ENCODE data around the gene SMIM23. TPM values are rescaled to one million over a fixed set of nuclear protein-coding genes. Genes with fewer than 3 reads are reported as not detected.

Gene SMIM23
- total RNA-seq, 4 donors from 2014 or later = not detected

- 54 to 64% methylated on average over 5 of the region's 5 CpGs for WGBS, 2 donors
- H3K4me1 ChIP-seq = no peaks in the 10 kb centered on the region
- no peaks in the 10 kb centered on the region for H3K9me3 ChIP-seq
- TF ChIP-seq CTCF (IDR thresholded peaks at IDR 0.05) (no peak), POLR2A (IDR thresholded peaks at IDR 0.05) (no peak)
- intact Hi-C loops (cut with DNase I) = no loop called here
- H3K27me3 ChIP-seq = peaks cover 0 to 5% (median 0%) of the 10 kb centered on the region in 4 donors
- DNase-seq = no peak
- H3K36me3 ChIP-seq = no peaks in the 10 kb centered on the region
- H3K4me3 ChIP-seq = no peak overlapping the region
- no peak overlapping the region for H3K27ac ChIP-seq
Measured at GRCh38 chr5:171823269-171823668, 37.7 kb downstream of the SMIM23 start.

- H3K4me3 ChIP-seq = no peak overlapping the region
- H3K36me3 ChIP-seq = no peaks in the 10 kb centered on the region
- H3K27ac ChIP-seq = no peak overlapping the region
- DNase-seq = no peak
- H3K27me3 ChIP-seq = peaks cover 0 to 5% (median 0%) of the 10 kb centered on the region in 4 donors
- intact Hi-C loops (cut with DNase I) = no loop called here
- TF ChIP-seq POLR2A (IDR thresholded peaks at IDR 0.05) = no peak
- TF ChIP-seq CTCF (IDR thresholded peaks at IDR 0.05) = no peak
- WGBS, 2 donors = 76 to 78% methylated on average over 2 to 3 of the region's 3 CpGs
- H3K4me1 ChIP-seq = no peaks in the 10 kb centered on the region
- no peaks in the 10 kb centered on the region for H3K9me3 ChIP-seq
Measured at GRCh38 chr5:171825051-171825450, 39.4 kb downstream of the SMIM23 start.

GRCh38 chr5:171826132-171826531 is 40.5 kb downstream of the SMIM23 start:
- WGBS, 2 donors = 56 to 57% methylated on average over 5 of the region's 5 CpGs
- no peak for TF ChIP-seq CTCF (IDR thresholded peaks at IDR 0.05)
- TF ChIP-seq POLR2A (IDR thresholded peaks at IDR 0.05) = no peak
- intact Hi-C loops (cut with DNase I) = no loop called here
- H3K36me3 ChIP-seq = no peaks in the 10 kb centered on the region
- H3K27ac ChIP-seq = no peak overlapping the region
- no peaks in the 10 kb centered on the region for H3K4me1 ChIP-seq
- peaks cover 0 to 5% (median 0%) of the 10 kb centered on the region in 4 donors for H3K27me3 ChIP-seq
- DNase-seq = no peak
- no peak overlapping the region for H3K4me3 ChIP-seq
- no peaks in the 10 kb centered on the region for H3K9me3 ChIP-seq

GRCh38 chr5:171827162-171827561 is 41.5 kb downstream of the SMIM23 start:
- no peaks in the 10 kb centered on the region for H3K36me3 ChIP-seq
- no peaks in the 10 kb centered on the region for H3K9me3 ChIP-seq
- H3K27me3 ChIP-seq = peaks cover 0 to 5% (median 0%) of the 10 kb centered on the region in 4 donors
- no peak for TF ChIP-seq CTCF (IDR thresholded peaks at IDR 0.05)
- no peak for TF ChIP-seq POLR2A (IDR thresholded peaks at IDR 0.05)
- H3K27ac ChIP-seq = no peak overlapping the region
- WGBS, 2 donors = 91 to 92% methylated on average over 9 of the region's 9 CpGs
- H3K4me1 ChIP-seq = no peaks in the 10 kb centered on the region
- intact Hi-C loops (cut with DNase I) = no loop called here
- no peak overlapping the region for H3K4me3 ChIP-seq
- no peak for DNase-seq

GRCh38 chr5:171830686-171831085 is 45.1 kb downstream of the SMIM23 start:
- no peaks in the 10 kb centered on the region for H3K27me3 ChIP-seq
- TF ChIP-seq CTCF (IDR thresholded peaks at IDR 0.05) = no peak
- no peak for TF ChIP-seq POLR2A (IDR thresholded peaks at IDR 0.05)
- peaks cover 0 to 9% (median 6%) of the 10 kb centered on the region in 3 donors for H3K9me3 ChIP-seq
- no peak overlapping the region for H3K4me3 ChIP-seq
- H3K27ac ChIP-seq = no peak overlapping the region
- no peaks in the 10 kb centered on the region for H3K4me1 ChIP-seq
- intact Hi-C loops (cut with DNase I) = no loop called here
- no peak for DNase-seq
- H3K36me3 ChIP-seq = no peaks in the 10 kb centered on the region
- 63 to 78% methylated on average over 1 of the region's 1 CpG for WGBS, 2 donors
